Activated T-helper 2 cell treated with anti-CD3 and anti-CD28 coated beads, Interferon-gamma antibody, Interleukin-2, Interleukin-4, amounts not matched to agents 10 μg/mL and 5 μg/mL and 100 μg/mL, durations not matched to agents 14 hours and 24 hours and 36 hours (primary cell): ENCODE results near the gene MALAT1. TPM values are rescaled to one million over a fixed set of nuclear protein-coding genes. Genes with fewer than 3 reads are reported as not detected.

Experiments
- DNase-seq: peaks from one replicate; pipeline ENCODE4 v3.0.0; 2021; ENCODE audit warnings: low spot score
- H3K27ac Mint-ChIP-seq: one replicate; pipeline ENCODE4 v1.8.0; 2021; ENCODE audit warnings: mixed read lengths
- H3K27me3 Mint-ChIP-seq: one replicate; pipeline ENCODE4 v1.8.0; 2021; ENCODE audit warnings: low read depth, mixed read lengths
- H3K36me3 Mint-ChIP-seq: one replicate; pipeline ENCODE4 v1.8.0; 2021; ENCODE audit warnings: low read depth, mixed read lengths
- H3K4me1 Mint-ChIP-seq: one replicate; pipeline ENCODE4 v1.8.0; 2021; ENCODE audit warnings: low read depth, mixed read lengths
- H3K4me3 Mint-ChIP-seq: one replicate; pipeline ENCODE4 v1.8.0; 2021; ENCODE audit warnings: low read depth, mild to moderate bottlenecking, moderate library complexity, mixed read lengths
- H3K9me3 Mint-ChIP-seq: one replicate; pipeline ENCODE4 v1.8.0; 2021; ENCODE audit warnings: mixed read lengths
- intact Hi-C: fragments of 100-400 bp; cut with micrococcal nuclease; formaldehyde crosslinking; loops from one replicate; pipeline ENCODE4 v1.15.1; 2023
- total RNA-seq: library from RNA; stranded (reverse); gene quantifications from 2 replicates; pipeline ENCODE4 v1.2.3, GENCODE V29; 2022

Gene MALAT1
- total RNA-seq, 1 donor from 2014 or later = 4,338 TPM

GRCh38 chr11:65537296-65537597 is 38.4 kb downstream of the MALAT1 start:
- intact Hi-C loops = no loop called here
- H3K36me3 Mint-ChIP-seq = peaks cover 39% of the 10 kb centered on the region
- H3K4me3 Mint-ChIP-seq = no peak overlapping the region
- H3K27me3 Mint-ChIP-seq = no peaks in the 10 kb centered on the region
- peaks cover 5% of the 10 kb centered on the region for H3K4me1 Mint-ChIP-seq
- no peaks in the 10 kb centered on the region for H3K9me3 Mint-ChIP-seq
- H3K27ac Mint-ChIP-seq = no peak overlapping the region
- no peak for DNase-seq

GRCh38 chr11:65537620-65538231 is 38.9 kb downstream of the MALAT1 start:
- Mint-ChIP-seq H3K27me3 (no peaks in the 10 kb centered on the region), H3K27ac (no peak overlapping the region), H3K4me1 (peaks cover 5% of the 10 kb centered on the region), H3K36me3 (peaks cover 38% of the 10 kb centered on the region), H3K4me3 (no peak overlapping the region), H3K9me3 (no peaks in the 10 kb centered on the region)
- intact Hi-C loops = no loop called here
- DNase-seq = no peak

GRCh38 chr11:65538232-65538914 is 39.5 kb downstream of the MALAT1 start:
- Mint-ChIP-seq H3K36me3 (peaks cover 37% of the 10 kb centered on the region), H3K4me3 (no peak overlapping the region), H3K9me3 (no peaks in the 10 kb centered on the region), H3K4me1 (peaks cover 5% of the 10 kb centered on the region), H3K27me3 (no peaks in the 10 kb centered on the region), H3K27ac (no peak overlapping the region)
- no peak for DNase-seq
- intact Hi-C loops = no loop called here

GRCh38 chr11:65538915-65539743 is 40.3 kb downstream of the MALAT1 start:
- intact Hi-C loops = no loop called here
- no peaks in the 10 kb centered on the region for H3K9me3 Mint-ChIP-seq
- H3K4me1 Mint-ChIP-seq = peaks cover 6% of the 10 kb centered on the region
- H3K36me3 Mint-ChIP-seq = peaks cover 41% of the 10 kb centered on the region
- H3K27ac Mint-ChIP-seq = no peak overlapping the region
- no peaks in the 10 kb centered on the region for H3K27me3 Mint-ChIP-seq
- no peak for DNase-seq
- no peak overlapping the region for H3K4me3 Mint-ChIP-seq

GRCh38 chr11:65539744-65540289 is 41.0 kb downstream of the MALAT1 start:
- Mint-ChIP-seq H3K36me3 (peaks cover 44% of the 10 kb centered on the region), H3K4me3 (peak overlapping the region; percentile 81), H3K27ac (peak overlapping the region; percentile 55), H3K9me3 (no peaks in the 10 kb centered on the region), H3K4me1 (peaks cover 12% of the 10 kb centered on the region), H3K27me3 (no peaks in the 10 kb centered on the region)
- DNase-seq = no peak
- intact Hi-C loops = loop anchor here (1.0 to 2.0 kb wide), 4 partner anchors 15 to 75 kb away; partner anchors contain the start of genes MAP3K11, PCNX3, SCYL1 and ZNRD2

GRCh38 chr11:65540290-65541092 is 41.6 kb downstream of the MALAT1 start:
- peak overlapping the region; percentile 70 for H3K27ac Mint-ChIP-seq

GRCh38 chr11:65541093-65541982 is 42.5 kb downstream of the MALAT1 start:
- intact Hi-C loops = loop anchor here (2.0 kb wide), 3 partner anchors 17 to 73 kb away; partner anchors contain the start of genes MAP3K11, PCNX3 and SCYL1
- Mint-ChIP-seq H3K27ac (peak overlapping the region; percentile 70), H3K9me3 (no peaks in the 10 kb centered on the region), H3K4me3 (peak overlapping the region; percentile 81), H3K36me3 (peaks cover 44% of the 10 kb centered on the region), H3K4me1 (peaks cover 25% of the 10 kb centered on the region), H3K27me3 (no peaks in the 10 kb centered on the region)
- DNase-seq = no peak

More at GRCh38 chr11:65540290-65541092, 41.6 kb downstream of the MALAT1 start:
- peak; percentile 86 for DNase-seq
- Mint-ChIP-seq H3K36me3 (peaks cover 43% of the 10 kb centered on the region), H3K9me3 (no peaks in the 10 kb centered on the region), H3K4me1 (peaks cover 18% of the 10 kb centered on the region), H3K27me3 (no peaks in the 10 kb centered on the region), H3K4me3 (peak overlapping the region; percentile 81)
- intact Hi-C loops = loop anchor here (1.0 to 2.0 kb wide), 4 partner anchors 16 to 74 kb away; partner anchors contain the start of genes MAP3K11, PCNX3, SCYL1 and ZNRD2

GRCh38 chr11:65542738-65543390 is 44.0 kb downstream of the MALAT1 start:
- no peaks in the 10 kb centered on the region for H3K27me3 Mint-ChIP-seq
- H3K4me1 Mint-ChIP-seq = peaks cover 28% of the 10 kb centered on the region
- H3K9me3 Mint-ChIP-seq = no peaks in the 10 kb centered on the region
- no peak overlapping the region for H3K27ac Mint-ChIP-seq
- no peak for DNase-seq
- no peak overlapping the region for H3K4me3 Mint-ChIP-seq
- intact Hi-C loops = no loop called here
- peaks cover 39% of the 10 kb centered on the region for H3K36me3 Mint-ChIP-seq

GRCh38 chr11:65545853-65546216 is 47.0 kb downstream of the MALAT1 start:
- H3K4me3 Mint-ChIP-seq = peak overlapping the region; percentile 76
- H3K27ac Mint-ChIP-seq = peak overlapping the region; percentile 81
- no peaks in the 10 kb centered on the region for H3K27me3 Mint-ChIP-seq
- H3K36me3 Mint-ChIP-seq = peaks cover 55% of the 10 kb centered on the region
- no peak for DNase-seq
- peaks cover 35% of the 10 kb centered on the region for H3K4me1 Mint-ChIP-seq
- intact Hi-C loops = loop anchor here (1.0 kb wide), 2 partner anchors 24 to 29 kb away; partner anchors contain the start of gene ZNRD2
- H3K9me3 Mint-ChIP-seq = no peaks in the 10 kb centered on the region

- DNase-seq = peak; percentile 97
- peak overlapping the region; percentile 81 for H3K27ac Mint-ChIP-seq
- intact Hi-C loops = loop anchor here (1.0 kb wide), 2 partner anchors 24 to 29 kb away; partner anchors contain the start of gene ZNRD2
- H3K4me3 Mint-ChIP-seq = peak overlapping the region; percentile 76
- no peaks in the 10 kb centered on the region for H3K27me3 Mint-ChIP-seq
- peaks cover 60% of the 10 kb centered on the region for H3K36me3 Mint-ChIP-seq
- no peaks in the 10 kb centered on the region for H3K9me3 Mint-ChIP-seq
- H3K4me1 Mint-ChIP-seq = peaks cover 35% of the 10 kb centered on the region
Observed at GRCh38 chr11:65546217-65546958, 47.5 kb downstream of the MALAT1 start.
